Breast epithelium (tissue), 4 donors: ENCODE results near the gene FHOD3. TPM values are rescaled to one million over a fixed set of nuclear protein-coding genes. Genes with fewer than 3 reads are reported as not detected.

Experiments
- DNase-seq, 2 donors: peaks; one replicate each; pipeline ENCODE4 v3.0.0-alpha.2; 2019; ENCODE audit warnings: low spot score in 2 of 2
- H3K27ac ChIP-seq, 2 donors: fragments of 200-600 bp; sonication (generic) in 1 of 2; one replicate each; pipeline ENCODE4 v1.5.1; 2016 to 2019; ENCODE audit warnings: mild to moderate bottlenecking in 1 of 2
- H3K27me3 ChIP-seq, 2 donors: fragments of 200-600 bp; sonication (generic) in 1 of 2; one replicate each; pipeline versions ENCODE4 v1.5.1 to v1.6.0; 2017 to 2019; ENCODE audit warnings: control low read depth in 1 of 2, mild to moderate bottlenecking in 1 of 2
- H3K36me3 ChIP-seq: fragments of 200-600 bp; one replicate; pipeline ENCODE4 v1.5.1; 2019
- H3K4me1 ChIP-seq, 2 donors: fragments of 200-600 bp; sonication (generic); one replicate each; pipeline ENCODE4 v1.5.1; 2016 to 2019; ENCODE audit warnings: control low read depth in 1 of 2
- H3K4me3 ChIP-seq, 3 donors: fragments of 200-600 bp; sonication (generic); 1 replicate in 2 of 3; 2 replicates in 1 of 3; pipeline ENCODE4 v1.5.1; 2016 to 2019; ENCODE audit warnings: mild to moderate bottlenecking in 3 of 3, moderate library complexity in 2 of 3
- H3K9me3 ChIP-seq, 2 donors: fragments of 200-600 bp; sonication (generic) in 1 of 2; one replicate each; pipeline ENCODE4 v1.5.1; 2016 to 2019; ENCODE audit warnings: control low read depth in 1 of 2
- CTCF ChIP-seq, 3 donors: fragments of 450-650 bp; IDR thresholded peaks; one replicate each; pipeline ENCODE4 v1.5.1; 2016 to 2017; ENCODE audit warnings: antibody characterized with exemption in 3 of 3, mild to moderate bottlenecking in 3 of 3, moderate library complexity in 3 of 3
- POLR2A ChIP-seq: fragments of 450-650 bp; IDR thresholded peaks from one replicate; pipeline ENCODE4 v1.6.1; 2016; ENCODE audit warnings: antibody characterized with exemption, mild to moderate bottlenecking, moderate library complexity
- POLR2AphosphoS5 ChIP-seq, 3 donors: sonication (generic); formaldehyde crosslinking; IDR thresholded peaks; one replicate each; pipeline ENCODE4 v1.6.1; 2017; ENCODE audit warnings: antibody characterized with exemption in 3 of 3
- intact Hi-C: fragments of 100-400 bp; cut with DNase I; formaldehyde crosslinking; loops from one replicate; pipeline ENCODE4 v1.15.1; 2023; ENCODE audit warnings: low total_unique reads
- total RNA-seq, 3 donors: library from RNA; depleted of rRNA; stranded (reverse); fragments of >200 nt; gene quantifications; one replicate each; pipeline ENCODE4 v1.1.0, GENCODE V29; 2016

The FHOD3 gene
- total RNA-seq, 3 donors from 2014 or later, result 1.9 to 13.1 (median 13.0) TPM

- Histone ChIP-seq H3K4me3 (no peak overlapping the region), H3K27ac (no peak overlapping the region), H3K36me3 (no peaks in the 10 kb centered on the region), H3K27me3 (no peaks in the 10 kb centered on the region), H3K9me3 (no peaks in the 10 kb centered on the region), H3K4me1 (no peaks in the 10 kb centered on the region)
- no peak for DNase-seq
- intact Hi-C loops, result no loop called here
- TF ChIP-seq POLR2AphosphoS5 (IDR thresholded peaks at IDR 0.05) (no peak), POLR2A (no peak), CTCF (IDR thresholded peaks at IDR 0.05) (no peak)
These were observed 157.4 kb downstream of the FHOD3 start for GRCh38 chr18:36454848-36455458.

- no peak for DNase-seq
These were observed 158.4 kb downstream of the FHOD3 start for GRCh38 chr18:36455931-36456330.

GRCh38 chr18:36456622-36457021, 159.1 kb downstream of the FHOD3 start:
- H3K9me3 ChIP-seq, result no peaks in the 10 kb centered on the region
- DNase-seq, result no peak
- H3K27me3 ChIP-seq, result no peaks in the 10 kb centered on the region
- no peak overlapping the region for H3K4me3 ChIP-seq
- no peaks in the 10 kb centered on the region for H3K36me3 ChIP-seq
- intact Hi-C loops, result no loop called here
- no peak overlapping the region for H3K27ac ChIP-seq
- H3K4me1 ChIP-seq, result no peaks in the 10 kb centered on the region
- TF ChIP-seq POLR2AphosphoS5 (IDR thresholded peaks at IDR 0.05) (no peak), CTCF (IDR thresholded peaks at IDR 0.05) (no peak), POLR2A (no peak)

More at GRCh38 chr18:36455931-36456330, 158.4 kb downstream of the FHOD3 start:
- Histone ChIP-seq H3K27ac (no peak overlapping the region), H3K36me3 (no peaks in the 10 kb centered on the region), H3K4me1 (no peaks in the 10 kb centered on the region), H3K27me3 (no peaks in the 10 kb centered on the region), H3K9me3 (no peaks in the 10 kb centered on the region), H3K4me3 (no peak overlapping the region)
- TF ChIP-seq POLR2AphosphoS5 (IDR thresholded peaks at IDR 0.05) (no peak), CTCF (IDR thresholded peaks at IDR 0.05) (no peak), POLR2A (no peak)
- intact Hi-C loops, result no loop called here

- intact Hi-C loops, result no loop called here
- DNase-seq, result no peak
- no peaks in the 10 kb centered on the region for H3K4me1 ChIP-seq
These were observed 160.2 kb downstream of the FHOD3 start for GRCh38 chr18:36457683-36458082.

GRCh38 chr18:36458306-36458705, 160.8 kb downstream of the FHOD3 start:
- DNase-seq, result no peak
- TF ChIP-seq CTCF (IDR thresholded peaks at IDR 0.05), result no peak
- no peak for TF ChIP-seq POLR2AphosphoS5 (IDR thresholded peaks at IDR 0.05)
- TF ChIP-seq POLR2A, result no peak
- H3K9me3 ChIP-seq, result no peaks in the 10 kb centered on the region
- H3K27ac ChIP-seq, result no peak overlapping the region
- no peaks in the 10 kb centered on the region for H3K27me3 ChIP-seq
- no peak overlapping the region for H3K4me3 ChIP-seq
- H3K4me1 ChIP-seq, result no peaks in the 10 kb centered on the region
- no peaks in the 10 kb centered on the region for H3K36me3 ChIP-seq
- intact Hi-C loops, result no loop called here

More at GRCh38 chr18:36457683-36458082, 160.2 kb downstream of the FHOD3 start:
- no peaks in the 10 kb centered on the region for H3K36me3 ChIP-seq
- no peak overlapping the region for H3K27ac ChIP-seq
- no peaks in the 10 kb centered on the region for H3K9me3 ChIP-seq
- H3K27me3 ChIP-seq, result no peaks in the 10 kb centered on the region
- no peak overlapping the region for H3K4me3 ChIP-seq
- TF ChIP-seq POLR2AphosphoS5 (IDR thresholded peaks at IDR 0.05) (no peak), POLR2A (no peak), CTCF (IDR thresholded peaks at IDR 0.05) (no peak)
